PC-3 (cell line): ENCODE data around the gene DHCR7.

ENCODE experiments used
- EZH2phosphoT487 ChIP-seq: fragments of 300-600 bp; sonication (generic); IDR thresholded peaks from 2 replicates; pipeline ENCODE4 v1.6.1; 2018; ENCODE audit warnings: mild to moderate bottlenecking, antibody characterized with exemption, low read length, borderline replicate concordance
- TF ChIP-seq, protein P1 (sequence below): fragments of 300-600 bp; sonication (generic); conservative IDR thresholded peaks from 2 replicates; pipeline ENCODE4 v1.5.1; 2017; ENCODE audit warnings: antibody characterized with exemption, low read depth, mild to moderate bottlenecking, low read length

- TF ChIP-seq, protein P1, sequence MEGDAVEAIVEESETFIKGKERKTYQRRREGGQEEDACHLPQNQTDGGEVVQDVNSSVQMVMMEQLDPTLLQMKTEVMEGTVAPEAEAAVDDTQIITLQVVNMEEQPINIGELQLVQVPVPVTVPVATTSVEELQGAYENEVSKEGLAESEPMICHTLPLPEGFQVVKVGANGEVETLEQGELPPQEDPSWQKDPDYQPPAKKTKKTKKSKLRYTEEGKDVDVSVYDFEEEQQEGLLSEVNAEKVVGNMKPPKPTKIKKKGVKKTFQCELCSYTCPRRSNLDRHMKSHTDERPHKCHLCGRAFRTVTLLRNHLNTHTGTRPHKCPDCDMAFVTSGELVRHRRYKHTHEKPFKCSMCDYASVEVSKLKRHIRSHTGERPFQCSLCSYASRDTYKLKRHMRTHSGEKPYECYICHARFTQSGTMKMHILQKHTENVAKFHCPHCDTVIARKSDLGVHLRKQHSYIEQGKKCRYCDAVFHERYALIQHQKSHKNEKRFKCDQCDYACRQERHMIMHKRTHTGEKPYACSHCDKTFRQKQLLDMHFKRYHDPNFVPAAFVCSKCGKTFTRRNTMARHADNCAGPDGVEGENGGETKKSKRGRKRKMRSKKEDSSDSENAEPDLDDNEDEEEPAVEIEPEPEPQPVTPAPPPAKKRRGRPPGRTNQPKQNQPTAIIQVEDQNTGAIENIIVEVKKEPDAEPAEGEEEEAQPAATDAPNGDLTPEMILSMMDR, result peak; percentile 95
- no peak for TF ChIP-seq EZH2phosphoT487
Observed at GRCh38 chr11:71420455-71421241, 27.5 kb downstream of the DHCR7 start.
